T-helper 17 cell (primary cell): ENCODE results near the gene RIPOR1. TPM values are rescaled to one million over a fixed set of nuclear protein-coding genes. Genes with fewer than 3 reads are reported as not detected.
A peak's percentile ranks its signal among the peaks of the same experiment; 100 is the strongest.
"Not testable (repeated sequence)": the region's sequence is repeated elsewhere in the genome, so short reads cannot be mapped to it uniquely, and the experiment has no call there.

Experiments used
- ATAC-seq: fragments of 150-1000 bp; cut with Tn5 transposase; 2 replicates; pipeline ENCODE4 v1.10.0; 2021; ENCODE audit warnings: mild to moderate bottlenecking, moderate library complexity
- DNase-seq, 3 donors: peaks; one replicate each; pipeline versions ENCODE4 v3.0.0 to v3.0.0-alpha.2; 2020 to 2021
- H3K9me3 ChIP-seq: one replicate; pipeline ENCODE4 v1.7.0; 2013; ENCODE audit warnings: low read length, mild to moderate bottlenecking; ENCODE audit not compliant: control insufficient read depth, poor library complexity, severe bottlenecking
- H3K27ac Mint-ChIP-seq: one replicate; pipeline ENCODE4 v1.8.0; 2022; ENCODE audit warnings: mild to moderate bottlenecking, moderate library complexity, mixed read lengths
- H3K27me3 Mint-ChIP-seq: one replicate; pipeline ENCODE4 v1.8.0; 2022; ENCODE audit warnings: mixed read lengths
- H3K36me3 Mint-ChIP-seq: one replicate; pipeline ENCODE4 v1.8.0; 2022; ENCODE audit warnings: low read depth, mixed read lengths
- H3K4me1 Mint-ChIP-seq: one replicate; pipeline ENCODE4 v1.8.0; 2022; ENCODE audit warnings: mild to moderate bottlenecking, mixed read lengths
- H3K4me3 Mint-ChIP-seq: one replicate; pipeline ENCODE4 v1.8.0; 2022; ENCODE audit warnings: mild to moderate bottlenecking, moderate library complexity, mixed read lengths
- total RNA-seq, 4 donors: library from RNA in 2 of 4; stranded (reverse) in 2 of 4; gene quantifications; one replicate each; pipeline ENCODE4 v1.2.3 and lab custom pipeline; 2022 to 2026

RIPOR1 gene
- total RNA-seq, 2 donors from 2014 or later, result 46.5 to 66.0 TPM

GRCh38 chr16:67490335-67491096 lies 38.1 kb upstream of the RIPOR1 start:
- H3K36me3 Mint-ChIP-seq, result no peaks in the 10 kb centered on the region
- DNase-seq, result no peak
- ATAC-seq, result no peak
- no peaks in the 10 kb centered on the region for H3K9me3 ChIP-seq
- no peaks in the 10 kb centered on the region for H3K27me3 Mint-ChIP-seq
- no peak overlapping the region for H3K27ac Mint-ChIP-seq
- H3K4me1 Mint-ChIP-seq, result peaks cover 2% of the 10 kb centered on the region
- peak overlapping the region; percentile 7 for H3K4me3 Mint-ChIP-seq

- Mint-ChIP-seq H3K4me3 (no peak overlapping the region), H3K36me3 (peaks cover 4% of the 10 kb centered on the region), H3K4me1 (peaks cover 16% of the 10 kb centered on the region), H3K27ac (no peak overlapping the region), H3K27me3 (no peaks in the 10 kb centered on the region)
- DNase-seq (no peak), ATAC-seq (no peak)
- H3K9me3 ChIP-seq, result no peaks in the 10 kb centered on the region
Observed at GRCh38 chr16:67499106-67499505, 29.5 kb upstream of the RIPOR1 start.

DNA sequence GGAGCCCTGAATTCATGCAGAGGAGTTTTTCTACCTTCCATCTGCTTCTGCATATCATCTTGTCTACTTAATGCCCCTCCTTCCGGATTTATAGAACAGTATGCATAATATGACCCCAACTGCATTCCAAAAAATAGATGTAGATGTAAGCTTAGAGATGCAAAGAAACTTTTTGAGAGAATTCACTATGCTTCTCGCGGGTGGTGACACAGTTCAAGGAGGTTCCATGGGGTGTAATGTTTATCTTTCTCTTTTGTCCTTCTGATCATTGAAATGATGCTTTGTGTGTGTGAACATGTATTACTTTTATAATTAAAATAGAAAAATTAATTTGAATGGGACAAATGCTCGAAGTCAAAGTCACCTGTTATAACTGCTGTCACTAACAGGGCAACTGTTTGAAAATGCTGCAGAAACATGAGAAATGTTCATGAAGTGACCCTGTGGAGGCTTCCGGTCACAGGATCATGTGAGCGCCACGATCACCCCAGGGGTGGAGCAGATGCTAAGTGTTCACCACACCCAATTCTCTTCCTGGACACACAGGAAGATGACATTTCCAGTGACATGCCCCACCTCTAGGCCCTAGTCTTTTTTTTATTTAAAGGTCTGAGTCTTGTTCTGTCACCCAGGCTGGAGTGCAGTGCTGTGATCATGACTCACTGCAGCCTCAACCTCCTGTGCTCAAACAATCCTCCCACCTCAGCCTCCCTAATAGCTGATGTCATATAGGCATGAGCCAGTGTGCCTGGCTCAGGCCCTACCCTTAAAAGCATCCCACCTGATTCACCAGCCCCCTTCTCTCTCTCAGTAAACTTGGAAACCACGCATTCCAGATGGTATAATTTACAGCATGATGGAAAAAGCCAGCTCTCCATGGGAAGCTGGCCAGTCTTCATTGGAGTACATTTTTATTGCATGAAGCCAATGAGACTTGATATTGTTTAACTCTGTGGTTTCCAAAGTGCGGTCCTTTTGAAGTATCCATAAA lies 24.3 kb upstream of the RIPOR1 start:
- no peak for DNase-seq
- no peaks in the 10 kb centered on the region for H3K9me3 ChIP-seq
- Mint-ChIP-seq H3K27ac (peak overlapping the region; percentile 88), H3K4me3 (peak overlapping the region; percentile 31), H3K36me3 (peaks cover 4% of the 10 kb centered on the region), H3K4me1 (peaks cover 35% of the 10 kb centered on the region), H3K27me3 (no peaks in the 10 kb centered on the region)
- peak; percentile 83 for ATAC-seq

GRCh38 chr16:67506468-67506867 lies 22.2 kb upstream of the RIPOR1 start:
- H3K4me3 Mint-ChIP-seq, result no peak overlapping the region

GRCh38 chr16:67509016-67509415 lies 19.6 kb upstream of the RIPOR1 start:
- H3K9me3 ChIP-seq, result no peaks in the 10 kb centered on the region
- H3K27ac Mint-ChIP-seq, result no peak overlapping the region
- H3K36me3 Mint-ChIP-seq, result no peaks in the 10 kb centered on the region
- H3K4me1 Mint-ChIP-seq, result peaks cover 23% of the 10 kb centered on the region
- ATAC-seq, result no peak
- DNase-seq, result no peak
- H3K4me3 Mint-ChIP-seq, result no peak overlapping the region
- H3K27me3 Mint-ChIP-seq, result no peaks in the 10 kb centered on the region

More at GRCh38 chr16:67506468-67506867, 22.2 kb upstream of the RIPOR1 start:
- ATAC-seq (no peak), DNase-seq (no peak)
- H3K9me3 ChIP-seq, result no peaks in the 10 kb centered on the region
- H3K36me3 Mint-ChIP-seq, result peaks cover 2% of the 10 kb centered on the region
- peaks cover 35% of the 10 kb centered on the region for H3K4me1 Mint-ChIP-seq
- peak overlapping the region; percentile 82 for H3K27ac Mint-ChIP-seq
- H3K27me3 Mint-ChIP-seq, result no peaks in the 10 kb centered on the region

- H3K9me3 ChIP-seq, H3K4me3 Mint-ChIP-seq, ATAC-seq, DNase-seq, H3K4me1 Mint-ChIP-seq, H3K36me3 Mint-ChIP-seq, H3K27ac Mint-ChIP-seq, H3K27me3 Mint-ChIP-seq: not testable (repeated sequence)
Observed at GRCh38 chr16:67513892-67514291, 14.7 kb upstream of the RIPOR1 start.

DNA sequence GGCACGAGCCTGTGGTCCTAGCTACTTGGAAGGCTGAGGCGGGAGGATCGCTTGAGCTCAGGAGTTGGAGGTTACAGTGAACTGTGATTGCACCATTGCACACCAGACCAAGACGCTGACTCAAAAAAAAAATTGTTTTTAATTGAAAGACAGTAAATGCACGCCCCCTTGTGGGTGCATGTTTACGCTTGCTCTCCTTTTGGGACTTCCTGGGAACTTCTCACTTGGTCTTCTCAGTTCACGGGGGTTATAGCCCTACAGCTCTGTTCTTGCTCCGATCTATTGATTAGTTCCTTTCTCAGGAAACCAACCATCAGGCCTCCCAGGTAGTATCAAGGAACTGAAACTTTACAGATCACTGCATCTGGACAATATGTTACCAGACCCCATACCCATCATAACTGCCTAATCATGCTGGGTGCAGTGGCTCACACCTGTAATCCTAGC lies 14.2 kb upstream of the RIPOR1 start:
- H3K9me3 ChIP-seq, result no peaks in the 10 kb centered on the region
- peak overlapping the region; percentile 53 for H3K27ac Mint-ChIP-seq
- H3K36me3 Mint-ChIP-seq, result no peaks in the 10 kb centered on the region
- peak; percentile 57 to 62 (median 61) for DNase-seq
- peak; percentile 82 for ATAC-seq
- H3K27me3 Mint-ChIP-seq, result no peaks in the 10 kb centered on the region
- H3K4me3 Mint-ChIP-seq, result no peak overlapping the region
- peaks cover 8% of the 10 kb centered on the region for H3K4me1 Mint-ChIP-seq

DNA sequence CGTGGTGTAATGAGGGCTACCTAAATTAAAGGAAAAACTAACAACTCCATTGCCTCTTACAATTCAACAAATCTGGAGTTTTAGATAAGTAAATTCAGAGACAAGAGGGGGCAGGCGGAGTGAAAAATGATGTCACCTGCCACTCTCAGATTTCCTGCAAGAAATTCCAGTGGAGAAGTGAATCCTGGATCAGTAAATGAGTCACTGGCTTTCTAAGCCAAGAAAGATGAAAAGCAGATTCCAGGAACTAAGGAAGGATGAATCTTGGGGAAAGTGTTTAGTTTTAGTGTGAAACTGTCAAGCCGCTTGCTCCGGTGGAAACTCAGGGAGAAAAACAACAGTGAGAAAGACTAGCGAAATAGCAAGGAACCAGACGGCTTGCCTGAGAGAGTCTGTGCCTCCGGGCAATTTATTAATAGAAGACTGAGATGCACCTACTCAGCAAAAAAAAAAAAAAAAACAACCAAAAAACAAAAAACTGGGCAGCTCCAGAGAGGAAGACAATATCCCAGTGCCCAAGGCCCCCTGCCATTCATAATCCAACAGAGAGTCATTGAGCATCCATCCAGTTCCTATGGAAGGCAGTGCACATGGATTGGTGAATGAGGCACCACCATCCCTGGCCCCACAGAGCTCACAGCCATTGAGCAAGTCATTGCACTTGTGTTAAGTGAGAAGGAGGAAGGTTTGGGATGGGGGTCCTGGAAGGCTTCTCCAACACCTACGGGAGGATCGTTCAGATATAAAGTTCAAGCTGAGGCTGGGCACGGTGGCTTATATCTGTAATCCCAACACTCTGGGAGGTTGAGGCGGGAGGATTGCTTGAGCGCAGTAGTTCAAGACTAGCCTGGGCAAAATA lies 12.1 kb upstream of the RIPOR1 start:
- ATAC-seq (no peak), DNase-seq (no peak)
- H3K9me3 ChIP-seq, result no peaks in the 10 kb centered on the region
- Mint-ChIP-seq H3K4me3 (no peak overlapping the region), H3K27ac (no peak overlapping the region), H3K27me3 (no peaks in the 10 kb centered on the region), H3K36me3 (no peaks in the 10 kb centered on the region), H3K4me1 (peaks cover 15% of the 10 kb centered on the region)

- Mint-ChIP-seq H3K36me3 (no peaks in the 10 kb centered on the region), H3K27me3 (no peaks in the 10 kb centered on the region), H3K4me1 (peaks cover 16% of the 10 kb centered on the region), H3K27ac (no peak overlapping the region), H3K4me3 (no peak overlapping the region)
- DNase-seq (no peak), ATAC-seq (no peak)
- H3K9me3 ChIP-seq, result no peaks in the 10 kb centered on the region
Observed at GRCh38 chr16:67517155-67517445, 11.5 kb upstream of the RIPOR1 start.

- peaks cover 18% of the 10 kb centered on the region for H3K4me1 Mint-ChIP-seq
- no peaks in the 10 kb centered on the region for H3K36me3 Mint-ChIP-seq
- no peaks in the 10 kb centered on the region for H3K27me3 Mint-ChIP-seq
- ATAC-seq (no peak), DNase-seq (no peak)
- H3K9me3 ChIP-seq, result no peaks in the 10 kb centered on the region
- H3K27ac Mint-ChIP-seq, result no peak overlapping the region
- H3K4me3 Mint-ChIP-seq, result no peak overlapping the region
Observed at GRCh38 chr16:67517661-67518423, 10.8 kb upstream of the RIPOR1 start.

- DNase-seq (no peak), ATAC-seq (no peak)
- Mint-ChIP-seq H3K27me3 (no peaks in the 10 kb centered on the region), H3K4me1 (peaks cover 20% of the 10 kb centered on the region), H3K36me3 (no peaks in the 10 kb centered on the region), H3K27ac (peak overlapping the region; percentile 97), H3K4me3 (peak overlapping the region; percentile 53)
- no peaks in the 10 kb centered on the region for H3K9me3 ChIP-seq
Observed at GRCh38 chr16:67518676-67519075, 10.0 kb upstream of the RIPOR1 start.

- ATAC-seq (no peak), DNase-seq (no peak)
- Mint-ChIP-seq H3K36me3 (no peaks in the 10 kb centered on the region), H3K27me3 (no peaks in the 10 kb centered on the region), H3K27ac (peak overlapping the region; percentile 97), H3K4me3 (peak overlapping the region; percentile 69), H3K4me1 (peaks cover 22% of the 10 kb centered on the region)
- no peaks in the 10 kb centered on the region for H3K9me3 ChIP-seq
Observed at GRCh38 chr16:67519242-67519641, 9.4 kb upstream of the RIPOR1 start.
